Calu3 (cell line): Measurements from ENCODE around the gene PAH. TPM values are rescaled to one million over a fixed set of nuclear protein-coding genes. Genes with fewer than 3 reads are reported as not detected.

ENCODE experiments used
- BruUV-seq: library from RNA; stranded (reverse); fragments of 400-500 nt; replicated peaks from 2 replicates; lab custom pipeline; 2021; lab: Mats Ljungman, UMichigan
- CTCF ChIA-PET: fragments of 300-600 bp; sonication (Branson Sonifier 250); formaldehyde crosslinking; loops from one replicate; lab custom pipeline; 2022; ENCODE audit warnings: antibody characterized with exemption; lab: Charles Lee
- DNase-seq: peaks from one replicate; pipeline ENCODE4 v3.0.0; 2022
- H3K27ac Mint-ChIP-seq: one replicate; pipeline ENCODE4 v1.8.0; 2022; ENCODE audit warnings: mixed read lengths; ENCODE audit not compliant: unreplicated experiment
- H3K27me3 Mint-ChIP-seq: one replicate; pipeline ENCODE4 v1.8.0; 2022; ENCODE audit warnings: mixed read lengths; ENCODE audit not compliant: unreplicated experiment
- H3K36me3 Mint-ChIP-seq: one replicate; pipeline ENCODE4 v1.8.0; 2022; ENCODE audit warnings: mild to moderate bottlenecking, moderate library complexity, mixed read lengths; ENCODE audit not compliant: insufficient read depth, unreplicated experiment
- H3K4me1 Mint-ChIP-seq: one replicate; pipeline ENCODE4 v1.8.0; 2022; ENCODE audit warnings: mild to moderate bottlenecking, low read depth, mixed read lengths; ENCODE audit not compliant: unreplicated experiment
- H3K4me3 Mint-ChIP-seq: one replicate; pipeline ENCODE4 v1.8.0; 2022; ENCODE audit warnings: mild to moderate bottlenecking, low read depth, moderate library complexity, mixed read lengths; ENCODE audit not compliant: unreplicated experiment
- H3K9me3 Mint-ChIP-seq: one replicate; pipeline ENCODE4 v1.8.0; 2022; ENCODE audit warnings: low read depth, mixed read lengths; ENCODE audit not compliant: unreplicated experiment
- CTCF ChIP-seq: fragments of 200-600 bp; IDR thresholded peaks from one replicate; pipeline ENCODE4 v1.8.0; 2022; ENCODE audit warnings: antibody characterized with exemption; ENCODE audit not compliant: unreplicated experiment
- intact Hi-C: fragments of 100-400 bp; cut with micrococcal nuclease; formaldehyde crosslinking; loops from one replicate; pipeline ENCODE4 v1.10.0; 2022; ENCODE audit not compliant: unreplicated experiment
- total RNA-seq: library from RNA; stranded (reverse); gene quantifications from 2 replicates; pipeline ENCODE4 v1.2.3, GENCODE V29; 2022

Gene PAH
- total RNA-seq, 1 experiment from 2014 or later: 31.4 TPM

GRCh38 chr12:102958073-102958829, 41.2 kb upstream of the PAH start:
- H3K27ac Mint-ChIP-seq: no peak overlapping the region
- peaks cover 3% of the 10 kb centered on the region for H3K9me3 Mint-ChIP-seq
- CTCF ChIA-PET: interaction anchor here (1.5 kb wide), 1 partner anchor 10 kb away, joined by 4 read pairs; no protein-coding TSS in a partner anchor
- peak overlapping the region; percentile 75 for H3K4me3 Mint-ChIP-seq
- BruUV-seq: no TSS peak
- no peak for DNase-seq
- H3K27me3 Mint-ChIP-seq: peaks cover 99% of the 10 kb centered on the region
- no peak for TF ChIP-seq CTCF
- intact Hi-C loops: no loop called here
- H3K4me1 Mint-ChIP-seq: peaks cover 10% of the 10 kb centered on the region
- no peaks in the 10 kb centered on the region for H3K36me3 Mint-ChIP-seq

GRCh38 chr12:102957339-102958050, 40.5 kb upstream of the PAH start, which contains the start of gene ASCL1:
Gene ASCL1 (plus strand): TSS chr12:102957674. CDS start chr12:102958245, 571 bp downstream.
- BruUV-seq: no TSS peak
- peak; percentile 13 for DNase-seq
- Mint-ChIP-seq H3K9me3 (peaks cover 3% of the 10 kb centered on the region), H3K27ac (no peak within 1 kb of the TSS), H3K36me3 (no peaks in the 10 kb centered on the region), H3K27me3 (peaks cover 92% of the 10 kb centered on the region), H3K4me1 (peaks cover 10% of the 10 kb centered on the region), H3K4me3 (peak within 1 kb of the TSS; percentile 75)
- CTCF ChIA-PET: interaction anchor here (0.6 to 1.5 kb wide), 4 partner anchors 9 to 777 kb away, joined by 3 to 5 read pairs (median 4); no protein-coding TSS in a partner anchor
- intact Hi-C loops: no loop called here
- TF ChIP-seq CTCF: no peak

GRCh38 chr12:102956738-102957327, 39.8 kb upstream of the PAH start:
- no peak for TF ChIP-seq CTCF
- H3K36me3 Mint-ChIP-seq: no peaks in the 10 kb centered on the region
- CTCF ChIA-PET: interaction anchor here (0.6 to 1.5 kb wide), 4 partner anchors 8 to 777 kb away, joined by 3 to 5 read pairs (median 4); no protein-coding TSS in a partner anchor
- no peak for DNase-seq
- H3K27ac Mint-ChIP-seq: no peak overlapping the region
- H3K9me3 Mint-ChIP-seq: no peaks in the 10 kb centered on the region
- peak overlapping the region; percentile 75 for H3K4me3 Mint-ChIP-seq
- H3K27me3 Mint-ChIP-seq: peaks cover 91% of the 10 kb centered on the region
- H3K4me1 Mint-ChIP-seq: peaks cover 10% of the 10 kb centered on the region
- BruUV-seq: no TSS peak
- intact Hi-C loops: no loop called here

- no peaks in the 10 kb centered on the region for H3K9me3 Mint-ChIP-seq
- no peak for DNase-seq
- H3K27me3 Mint-ChIP-seq: peaks cover 93% of the 10 kb centered on the region
- intact Hi-C loops: no loop called here
- CTCF ChIA-PET: no interaction called here
- peaks cover 10% of the 10 kb centered on the region for H3K4me1 Mint-ChIP-seq
- H3K4me3 Mint-ChIP-seq: no peak overlapping the region
- H3K36me3 Mint-ChIP-seq: no peaks in the 10 kb centered on the region
- no peak for TF ChIP-seq CTCF
- BruUV-seq: no TSS peak
- H3K27ac Mint-ChIP-seq: no peak overlapping the region
Observed at GRCh38 chr12:102955926-102956737, 39.1 kb upstream of the PAH start.
